D721Med (cell line): Measurements from ENCODE around the gene ASXL3.
A peak's percentile ranks its signal among the peaks of the same experiment; 100 is the strongest.

Experiments
- DNase-seq: peaks from one replicate; pipeline ENCODE4 v3.0.0; 2011; ENCODE audit warnings: low spot score; ENCODE audit not compliant: insufficient read length
- FAIRE-seq: peaks from 2 replicates; lab custom pipeline; 2011; peaks lifted over from hg19 to GRCh38; lab: Jason Lieb, UNC
- CTCF ChIP-seq: IDR thresholded peaks from 2 replicates; pipeline ENCODE4 v1.5.1; 2012; ENCODE audit warnings: mild to moderate bottlenecking, control low read depth; ENCODE audit not compliant: insufficient read depth; ENCODE audit errors: missing control alignments

Gene ASXL3

GRCh38 chr18:33749834-33750233, 171.8 kb downstream of the ASXL3 start:
- FAIRE-seq = no peak
- no peak for TF ChIP-seq CTCF
- no peak for DNase-seq

- FAIRE-seq = no peak
- TF ChIP-seq CTCF = no peak
- no peak for DNase-seq
These were observed 172.3 kb downstream of the ASXL3 start for GRCh38 chr18:33750366-33750765.

- peak; percentile 91 for FAIRE-seq
- peak; percentile 74 for TF ChIP-seq CTCF
- DNase-seq = no peak
These were observed 173.7 kb downstream of the ASXL3 start for GRCh38 chr18:33751613-33752221.

- DNase-seq (no peak), FAIRE-seq (no peak)
- TF ChIP-seq CTCF = no peak
These were observed 177.4 kb downstream of the ASXL3 start for GRCh38 chr18:33755391-33755790.

GRCh38 chr18:33755931-33756560, 178.0 kb downstream of the ASXL3 start:
- FAIRE-seq (peak; percentile 86), DNase-seq (no peak)
- TF ChIP-seq CTCF = no peak

- DNase-seq (no peak), FAIRE-seq (no peak)
- TF ChIP-seq CTCF = no peak
These were observed 179.0 kb downstream of the ASXL3 start for GRCh38 chr18:33757037-33757436.

- peak; percentile 58 for TF ChIP-seq CTCF
- DNase-seq (no peak), FAIRE-seq (peak; percentile 32)
These were observed 183.3 kb downstream of the ASXL3 start for GRCh38 chr18:33761363-33761762.
